ENCODE results near the gene HLA-DRA. TPM values are rescaled to one million over a fixed set of nuclear protein-coding genes. Genes with fewer than 3 reads are reported as not detected.

Gene HLA-DRA
- total RNA-seq, 2 donors from 2014 or later, result 1.9 to 2.2 TPM

Other genes with a start within 250 kb of the HLA-DRA start
- gene PBX2, start 249.7 kb upstream of the HLA-DRA start, total RNA-seq, result 10 to 100 TPM; 65.4 to 88.7 TPM
- 100 to 1,000 TPM in 1 of 2 donors, 10 to 100 TPM in 1; 84.9 to 151 TPM for gene GPSM3, start 247.2 kb upstream of the HLA-DRA start, total RNA-seq
- gene NOTCH4, start 215.8 kb upstream of the HLA-DRA start, total RNA-seq, result under 1 TPM; 0.64 to 0.70 TPM
- gene TSBP1, start 68.0 kb upstream of the HLA-DRA start, total RNA-seq, result not detected
- not detected for gene BTNL2, start 32.7 kb upstream of the HLA-DRA start, total RNA-seq
- gene HLA-DRB5, start 90.4 kb downstream of the HLA-DRA start, total RNA-seq, result 1 to 10 TPM; 1.1 to 1.6 TPM
- gene HLA-DRB1, start 150.0 kb downstream of the HLA-DRA start, total RNA-seq, result 1 to 10 TPM; 4.4 to 9.5 TPM
- 1 to 10 TPM in 1 of 2 donors, not detected in 1; 1.7 TPM for gene HLA-DQA1, start 197.5 kb downstream of the HLA-DRA start, total RNA-seq
- 10 to 100 TPM in 1 of 2 donors, not detected in 1; 34.7 TPM for gene HLA-DQB1, start 226.8 kb downstream of the HLA-DRA start, total RNA-seq

All from activated naive CD4-positive, alpha-beta T cell treated with anti-CD3 and anti-CD28 coated beads, Interleukin-2, amount 50 U/mL, for 72 hours (primary cell).